Hepatocyte (in vitro differentiated cells): ENCODE results near the gene MINAR2. TPM values are rescaled to one million over a fixed set of nuclear protein-coding genes. Genes with fewer than 3 reads are reported as not detected.

ENCODE experiments used
- DNase-seq: peaks from one replicate; pipeline ENCODE4 v3.0.0-alpha.2; 2016; ENCODE audit warnings: low spot score
- H2AFZ ChIP-seq: fragments of 200-600 bp; sonication (generic); 2 replicates; pipeline ENCODE4 v1.6.0; 2016; ENCODE audit warnings: antibody characterized with exemption, mild to moderate bottlenecking
- H3K27ac ChIP-seq: fragments of 200-600 bp; sonication (generic); 2 replicates; pipeline ENCODE4 v1.5.1; 2016; ENCODE audit warnings: mild to moderate bottlenecking
- H3K27me3 ChIP-seq: fragments of 200-600 bp; sonication (generic); 2 replicates; pipeline ENCODE4 v1.6.1; 2016
- H3K36me3 ChIP-seq: fragments of 200-600 bp; sonication (generic); replicated peaks from 2 replicates; pipeline ENCODE4 v1.5.1; 2016; ENCODE audit warnings: low read depth; ENCODE audit not compliant: insufficient read depth
- H3K4me1 ChIP-seq: fragments of 200-600 bp; sonication (generic); 2 replicates; pipeline ENCODE4 v1.5.1; 2016; ENCODE audit warnings: mild to moderate bottlenecking, moderate library complexity; ENCODE audit not compliant: insufficient read depth
- H3K4me2 ChIP-seq: fragments of 200-600 bp; sonication (generic); 2 replicates; pipeline ENCODE4 v1.6.0; 2016
- H3K4me3 ChIP-seq: fragments of 200-600 bp; sonication (generic); 2 replicates; pipeline ENCODE4 v1.5.1; 2016; ENCODE audit warnings: mild to moderate bottlenecking
- H3K79me2 ChIP-seq: fragments of 200-600 bp; sonication (generic); 2 replicates; pipeline ENCODE4 v1.6.0; 2017; ENCODE audit warnings: mild to moderate bottlenecking
- H3K9me2 ChIP-seq: fragments of 200-600 bp; sonication (generic); replicated peaks from 2 replicates; pipeline ENCODE4 v1.6.0; 2017; ENCODE audit warnings: mild to moderate bottlenecking; ENCODE audit not compliant: insufficient read depth
- H3K9me3 ChIP-seq: fragments of 200-600 bp; sonication (generic); 2 replicates; pipeline ENCODE4 v1.5.1; 2016; ENCODE audit warnings: low read depth, mild to moderate bottlenecking
- H4K20me1 ChIP-seq: fragments of 200-600 bp; sonication (generic); 2 replicates; pipeline ENCODE4 v1.6.0; 2016; ENCODE audit warnings: mild to moderate bottlenecking; ENCODE audit not compliant: insufficient read depth, poor library complexity, severe bottlenecking
- EZH2 ChIP-seq: fragments of 200-600 bp; sonication (generic); IDR thresholded peaks from 2 replicates; pipeline ENCODE4 v1.6.1; 2016; ENCODE audit warnings: antibody characterized with exemption, mild to moderate bottlenecking, borderline replicate concordance
- EZH2phosphoT487 ChIP-seq: fragments of 200-600 bp; sonication (generic); IDR thresholded peaks from one replicate; pipeline ENCODE4 v1.6.1; 2018; ENCODE audit warnings: antibody characterized with exemption, mild to moderate bottlenecking, low read depth, moderate library complexity; ENCODE audit not compliant: unreplicated experiment, severe bottlenecking
- WGBS: methylation state at CpG from one replicate; pipeline ENCODE4 v1.1.6; 2016; ENCODE audit warnings: low lambda C conversion rate; ENCODE audit errors: missing lambda C conversion rate; 5-methylcytosine and 5-hydroxymethylcytosine counted together
- polyA plus RNA-seq: library from polyadenylated mRNA; unstranded; fragments of >200 nt; fragmentation: Nextera tagmentation; extraction: Ambion mirVana; gene quantifications from 2 replicates; pipeline ENCODE4 v1.2.1, GENCODE V29; 2016
- total RNA-seq: library from RNA; depleted of rRNA; stranded (reverse); fragments of >200 nt; gene quantifications from 2 replicates; pipeline ENCODE4 v1.2.3, GENCODE V29; 2014
- TF ChIP-seq, protein P1 (sequence below): fragments of 200-600 bp; sonication (generic); IDR thresholded peaks from 2 replicates; pipeline ENCODE4 v1.5.1; 2016; ENCODE audit warnings: antibody characterized with exemption, mild to moderate bottlenecking; ENCODE audit not compliant: poor library complexity

MINAR2 gene
- total and polyA plus RNA-seq, 2 experiments from 2014 or later: 0.08 TPM; not detected in 1

DNA sequence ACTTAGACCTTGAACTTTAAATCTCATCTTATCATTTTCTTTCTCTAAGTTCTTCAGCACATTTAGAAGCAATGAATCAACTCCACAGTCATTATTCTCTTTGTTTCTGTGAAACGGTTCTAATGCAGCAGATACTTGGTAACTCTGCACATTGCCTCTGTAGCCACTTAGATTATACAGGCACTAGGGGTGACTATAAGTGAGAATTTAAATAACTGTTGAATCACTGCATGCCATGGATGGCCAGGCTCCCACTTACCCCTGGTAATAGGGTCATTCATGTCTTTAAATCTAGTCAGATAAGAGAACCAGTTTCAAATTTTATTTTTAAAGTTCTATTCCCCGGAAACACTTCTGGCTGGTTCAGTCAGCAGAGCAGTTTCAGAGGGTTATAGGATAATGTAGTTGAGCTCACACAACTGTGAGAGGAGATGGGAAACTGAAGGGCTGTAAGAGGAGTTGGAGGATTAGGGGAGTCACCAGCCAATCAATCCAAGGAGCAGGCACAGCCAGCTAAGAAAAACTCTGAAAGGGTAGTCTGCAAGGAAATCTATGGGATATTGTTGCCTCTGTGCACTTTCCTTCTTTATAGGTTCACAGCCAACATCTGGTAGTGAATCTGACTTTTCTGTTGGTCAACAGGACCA is 4.2 kb upstream of the MINAR2 start:
- H2AFZ ChIP-seq: no peak overlapping the region
- H3K36me3 ChIP-seq: no peaks in the 10 kb centered on the region
- 58% methylated on average over 2 of the region's 2 CpGs for WGBS
- H3K27ac ChIP-seq: no peak overlapping the region
- H4K20me1 ChIP-seq: no peaks in the 10 kb centered on the region
- TF ChIP-seq EZH2phosphoT487: no peak
- no peak for TF ChIP-seq EZH2
- TF ChIP-seq, protein P1, sequence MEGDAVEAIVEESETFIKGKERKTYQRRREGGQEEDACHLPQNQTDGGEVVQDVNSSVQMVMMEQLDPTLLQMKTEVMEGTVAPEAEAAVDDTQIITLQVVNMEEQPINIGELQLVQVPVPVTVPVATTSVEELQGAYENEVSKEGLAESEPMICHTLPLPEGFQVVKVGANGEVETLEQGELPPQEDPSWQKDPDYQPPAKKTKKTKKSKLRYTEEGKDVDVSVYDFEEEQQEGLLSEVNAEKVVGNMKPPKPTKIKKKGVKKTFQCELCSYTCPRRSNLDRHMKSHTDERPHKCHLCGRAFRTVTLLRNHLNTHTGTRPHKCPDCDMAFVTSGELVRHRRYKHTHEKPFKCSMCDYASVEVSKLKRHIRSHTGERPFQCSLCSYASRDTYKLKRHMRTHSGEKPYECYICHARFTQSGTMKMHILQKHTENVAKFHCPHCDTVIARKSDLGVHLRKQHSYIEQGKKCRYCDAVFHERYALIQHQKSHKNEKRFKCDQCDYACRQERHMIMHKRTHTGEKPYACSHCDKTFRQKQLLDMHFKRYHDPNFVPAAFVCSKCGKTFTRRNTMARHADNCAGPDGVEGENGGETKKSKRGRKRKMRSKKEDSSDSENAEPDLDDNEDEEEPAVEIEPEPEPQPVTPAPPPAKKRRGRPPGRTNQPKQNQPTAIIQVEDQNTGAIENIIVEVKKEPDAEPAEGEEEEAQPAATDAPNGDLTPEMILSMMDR: no peak
- H3K27me3 ChIP-seq: no peaks in the 10 kb centered on the region
- no peaks in the 10 kb centered on the region for H3K4me1 ChIP-seq
- H3K4me2 ChIP-seq: no peak overlapping the region
- no peaks in the 10 kb centered on the region for H3K9me2 ChIP-seq
- no peaks in the 10 kb centered on the region for H3K9me3 ChIP-seq
- DNase-seq: no peak
- H3K4me3 ChIP-seq: no peak overlapping the region
- H3K79me2 ChIP-seq: no peaks in the 10 kb centered on the region

DNA sequence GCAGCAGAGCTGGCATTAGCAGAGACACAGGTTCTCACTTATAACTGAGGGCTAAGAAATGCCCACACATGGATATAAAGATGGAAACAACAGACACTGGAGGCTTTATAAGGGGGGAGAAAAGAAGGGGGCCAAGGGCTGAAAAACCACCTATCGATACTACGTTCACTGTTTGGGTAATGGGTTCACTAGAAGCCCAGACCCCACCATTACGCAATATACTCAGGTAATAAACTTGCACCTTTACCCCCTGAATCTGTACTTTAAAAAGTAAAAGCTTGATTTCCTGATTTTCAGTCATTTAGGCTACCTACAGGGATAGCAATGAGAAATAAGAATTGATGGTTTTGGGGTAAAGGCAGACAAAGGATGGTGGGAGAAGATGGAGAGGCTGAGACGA is 1.9 kb upstream of the MINAR2 start:
- H3K36me3 ChIP-seq: no peaks in the 10 kb centered on the region
- H3K27ac ChIP-seq: no peak overlapping the region
- no peak overlapping the region for H3K4me3 ChIP-seq
- DNase-seq: no peak
- no peaks in the 10 kb centered on the region for H3K4me1 ChIP-seq
- H2AFZ ChIP-seq: no peak overlapping the region
- H3K79me2 ChIP-seq: no peaks in the 10 kb centered on the region
- no peaks in the 10 kb centered on the region for H3K27me3 ChIP-seq
- no peaks in the 10 kb centered on the region for H3K9me2 ChIP-seq
- no peak overlapping the region for H3K4me2 ChIP-seq
- H3K9me3 ChIP-seq: no peaks in the 10 kb centered on the region
- WGBS: 97% methylated on average over 4 of the region's 4 CpGs
- TF ChIP-seq EZH2 (no peak), EZH2phosphoT487 (no peak)
- TF ChIP-seq, protein P1: no peak
- H4K20me1 ChIP-seq: no peaks in the 10 kb centered on the region

DNA sequence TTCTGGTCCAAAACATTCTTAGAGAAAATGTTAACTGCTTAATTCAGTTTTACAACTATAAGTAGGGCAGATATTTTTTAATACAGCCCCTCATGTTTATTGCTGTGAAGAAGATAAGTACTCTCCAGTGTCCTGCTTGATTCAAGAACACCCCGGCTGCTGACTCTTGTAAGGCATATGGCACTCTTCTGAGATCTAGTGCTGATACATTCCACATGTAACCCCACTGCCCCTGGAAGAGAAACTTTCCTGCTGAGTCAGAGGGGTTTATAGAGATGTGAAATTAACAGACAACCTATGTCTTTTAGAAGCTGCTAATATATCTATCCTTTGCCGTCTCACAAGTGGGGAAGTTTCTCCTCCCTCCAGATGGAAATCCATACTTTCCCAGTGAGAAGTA is 1.0 kb upstream of the MINAR2 start:
- H4K20me1 ChIP-seq: no peaks in the 10 kb centered on the region
- H3K27ac ChIP-seq: no peak overlapping the region
- no peaks in the 10 kb centered on the region for H3K79me2 ChIP-seq
- no peaks in the 10 kb centered on the region for H3K4me1 ChIP-seq
- WGBS: 51% methylated on average over 2 of the region's 2 CpGs
- H3K27me3 ChIP-seq: no peaks in the 10 kb centered on the region
- no peak overlapping the region for H3K4me3 ChIP-seq
- no peaks in the 10 kb centered on the region for H3K36me3 ChIP-seq
- H3K9me3 ChIP-seq: no peaks in the 10 kb centered on the region
- TF ChIP-seq EZH2phosphoT487 (no peak), EZH2 (no peak)
- TF ChIP-seq, protein P1: no peak
- H3K4me2 ChIP-seq: no peak overlapping the region
- no peak overlapping the region for H2AFZ ChIP-seq
- no peak for DNase-seq
- no peaks in the 10 kb centered on the region for H3K9me2 ChIP-seq
